Omental fat pad (tissue), 4 donors: ENCODE data around the gene UBL4B. TPM values are rescaled to one million over a fixed set of nuclear protein-coding genes. Genes with fewer than 3 reads are reported as not detected.
A peak's percentile ranks its signal among the peaks of the same experiment; 100 is the strongest.

Source experiments
- ATAC-seq: fragments of 150-250 bp; one replicate; pipeline ENCODE4 v1.9.1; 2016; ENCODE audit warnings: mild to moderate bottlenecking, moderate library complexity; ENCODE audit not compliant: low FRiP score
- DNase-seq: peaks from one replicate; pipeline ENCODE4 v3.0.0-alpha.2; 2019; ENCODE audit warnings: low spot score
- total RNA-seq, 4 donors: library from RNA; depleted of rRNA; stranded (reverse); fragments of >200 nt; gene quantifications; one replicate each; pipeline ENCODE4 v1.1.0, GENCODE V29; 2016
- TF ChIP-seq, protein P1 (sequence below), 3 donors: fragments of 450-650 bp; IDR thresholded peaks; one replicate each; pipeline ENCODE4 v1.5.1; 2016 to 2017; ENCODE audit warnings: antibody characterized with exemption in 3 of 3, mild to moderate bottlenecking in 3 of 3, moderate library complexity in 2 of 3

The UBL4B gene
- total RNA-seq, 4 donors from 2014 or later, result 0.46 to 0.63 TPM; not detected in 2

DNA sequence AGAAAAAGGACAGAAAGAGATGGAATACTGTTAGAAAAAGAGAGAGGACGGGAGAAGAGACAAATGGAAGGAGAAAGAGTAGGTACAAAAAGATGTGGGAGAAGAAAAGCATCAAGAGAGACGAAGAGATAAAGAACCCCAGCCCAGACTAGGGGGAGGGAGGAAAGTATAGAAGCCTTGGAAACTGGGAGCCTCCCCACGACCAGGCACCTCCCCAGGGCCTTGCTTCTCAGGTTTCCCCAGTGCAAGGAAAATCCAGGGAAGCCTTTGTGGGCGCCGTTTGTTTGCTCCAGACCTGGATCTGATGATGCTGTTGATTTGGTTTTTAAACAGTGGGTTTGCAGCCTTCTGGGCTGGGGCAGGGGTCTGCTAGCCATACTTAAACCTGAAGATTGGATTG is 26.6 kb upstream of the UBL4B start:
- ATAC-seq (no peak), DNase-seq (no peak)
- TF ChIP-seq, protein P1, sequence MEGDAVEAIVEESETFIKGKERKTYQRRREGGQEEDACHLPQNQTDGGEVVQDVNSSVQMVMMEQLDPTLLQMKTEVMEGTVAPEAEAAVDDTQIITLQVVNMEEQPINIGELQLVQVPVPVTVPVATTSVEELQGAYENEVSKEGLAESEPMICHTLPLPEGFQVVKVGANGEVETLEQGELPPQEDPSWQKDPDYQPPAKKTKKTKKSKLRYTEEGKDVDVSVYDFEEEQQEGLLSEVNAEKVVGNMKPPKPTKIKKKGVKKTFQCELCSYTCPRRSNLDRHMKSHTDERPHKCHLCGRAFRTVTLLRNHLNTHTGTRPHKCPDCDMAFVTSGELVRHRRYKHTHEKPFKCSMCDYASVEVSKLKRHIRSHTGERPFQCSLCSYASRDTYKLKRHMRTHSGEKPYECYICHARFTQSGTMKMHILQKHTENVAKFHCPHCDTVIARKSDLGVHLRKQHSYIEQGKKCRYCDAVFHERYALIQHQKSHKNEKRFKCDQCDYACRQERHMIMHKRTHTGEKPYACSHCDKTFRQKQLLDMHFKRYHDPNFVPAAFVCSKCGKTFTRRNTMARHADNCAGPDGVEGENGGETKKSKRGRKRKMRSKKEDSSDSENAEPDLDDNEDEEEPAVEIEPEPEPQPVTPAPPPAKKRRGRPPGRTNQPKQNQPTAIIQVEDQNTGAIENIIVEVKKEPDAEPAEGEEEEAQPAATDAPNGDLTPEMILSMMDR (IDR thresholded peaks at IDR 0.05), result no peak

DNA sequence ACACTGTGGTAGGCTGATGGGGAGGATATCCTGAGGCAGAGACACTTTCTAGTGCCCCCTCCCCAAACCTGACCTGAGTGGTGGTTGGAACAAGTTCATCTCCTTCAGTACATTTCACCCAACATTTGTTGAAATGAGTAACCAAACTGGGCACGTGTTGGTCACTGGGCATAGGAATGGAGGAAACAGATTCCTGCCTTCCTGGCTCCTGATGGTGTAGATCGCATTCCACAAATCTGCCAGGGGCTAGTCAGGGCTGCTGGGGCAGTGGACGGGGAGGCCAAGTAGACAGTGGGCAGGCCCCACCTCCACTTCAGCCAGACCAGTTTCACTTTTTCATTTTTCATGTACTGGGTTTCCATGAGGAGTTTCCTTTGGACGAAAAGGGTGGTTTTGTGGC is 25.3 kb upstream of the UBL4B start:
- TF ChIP-seq, protein P1 (IDR thresholded peaks at IDR 0.05), result no peak
- ATAC-seq (no peak), DNase-seq (no peak)

- DNase-seq (peak; percentile 37), ATAC-seq (no peak)
- TF ChIP-seq, protein P1 (IDR thresholded peaks at IDR 0.05), result no peak
These were observed 24.2 kb upstream of the UBL4B start for GRCh38 chr1:110087812-110088738.

DNA sequence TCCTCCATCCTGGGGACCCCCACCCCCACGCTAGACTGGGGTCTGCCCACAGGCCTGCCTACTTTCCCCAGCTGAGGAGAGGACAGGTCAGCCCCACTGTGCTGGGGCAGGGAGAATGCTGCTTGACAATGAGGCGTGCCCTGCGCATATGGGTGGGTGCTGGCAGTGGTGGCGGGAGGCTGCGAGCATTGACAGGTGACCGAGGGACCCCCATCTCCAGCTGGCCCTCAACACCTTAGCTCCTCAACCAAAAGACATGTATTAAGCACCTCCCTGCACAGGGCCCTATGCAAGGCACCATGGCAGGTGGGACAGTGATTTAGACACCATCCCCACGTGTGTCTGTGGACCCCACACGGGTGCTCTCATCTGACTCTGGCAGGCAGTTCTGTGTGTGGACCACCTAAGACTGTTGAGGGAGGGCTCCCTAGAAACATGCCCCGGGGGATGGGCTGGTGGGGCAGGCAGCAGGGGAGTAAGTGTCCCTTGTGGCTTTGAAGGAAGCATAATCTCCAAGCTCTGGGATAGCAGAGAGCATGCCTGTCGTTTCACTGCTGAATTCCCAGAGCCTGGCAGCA is 23.4 kb upstream of the UBL4B start:
- TF ChIP-seq, protein P1 (IDR thresholded peaks at IDR 0.05), result no peak
- no peak for DNase-seq
- no peak for ATAC-seq

GRCh38 chr1:110089561-110090275 is 22.5 kb upstream of the UBL4B start:
- DNase-seq (no peak), ATAC-seq (no peak)
- TF ChIP-seq, protein P1 (IDR thresholded peaks at IDR 0.05), result no peak

DNA sequence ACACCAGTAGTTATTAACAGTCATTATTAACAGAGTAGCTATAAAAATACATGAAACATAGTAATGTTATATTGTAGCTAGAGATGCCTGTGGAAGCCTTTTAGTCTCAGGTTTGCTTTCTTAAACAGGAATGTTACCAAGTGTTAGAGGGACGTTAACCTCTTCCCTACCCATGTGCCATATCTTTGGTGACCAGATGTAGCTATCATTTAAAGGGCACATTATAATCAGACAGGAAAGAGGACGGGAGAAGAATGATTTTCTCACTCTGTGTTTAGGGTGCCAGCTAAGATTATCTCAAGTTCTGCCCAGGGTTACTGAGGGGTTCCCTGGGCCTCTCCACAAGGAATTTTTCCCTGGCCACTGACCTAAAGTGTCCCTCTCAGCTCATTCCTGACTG is 20.9 kb upstream of the UBL4B start:
- DNase-seq, result no peak
- no peak for ATAC-seq
- TF ChIP-seq, protein P1 (IDR thresholded peaks at IDR 0.05), result no peak
